GM23338 (cell line): ENCODE measurements around the gene SOSTDC1. TPM values are rescaled to one million over a fixed set of nuclear protein-coding genes. Genes with fewer than 3 reads are reported as not detected.

Source experiments
- ATAC-seq: fragments of 200-7000 bp; cut with Tn5 transposase; 3 replicates; pipeline ENCODE4 v1.9.1; 2020
- DNase-seq: peaks from one replicate; pipeline ENCODE4 v3.0.0-alpha.2; 2015; ENCODE audit warnings: low spot score
- H2AFZ ChIP-seq: fragments of 200-600 bp; sonication (generic); 2 replicates; pipeline ENCODE4 v1.8.0; 2016; ENCODE audit warnings: antibody characterized with exemption, mild to moderate bottlenecking, moderate library complexity
- H3F3A ChIP-seq: fragments of 200-600 bp; sonication (generic); replicated peaks from 2 replicates; pipeline ENCODE4 v1.8.0; 2017; ENCODE audit warnings: antibody characterized with exemption, mixed run types, low read depth
- H3K27ac ChIP-seq: fragments of 200-600 bp; sonication (generic); 2 replicates; pipeline ENCODE4 v1.6.1; 2016; ENCODE audit warnings: low read depth
- H3K27me3 ChIP-seq: fragments of 200-600 bp; sonication (generic); 2 replicates; pipeline ENCODE4 v1.8.0; 2016; ENCODE audit warnings: mild to moderate bottlenecking, mixed run types, moderate library complexity; ENCODE audit not compliant: insufficient read depth
- H3K36me3 ChIP-seq: fragments of 200-600 bp; sonication (generic); 2 replicates; pipeline ENCODE4 v1.8.0; 2016; ENCODE audit warnings: mild to moderate bottlenecking; ENCODE audit not compliant: insufficient read depth
- H3K4me1 ChIP-seq: fragments of 200-600 bp; sonication (generic); 2 replicates; pipeline ENCODE4 v1.8.0; 2016; ENCODE audit warnings: mild to moderate bottlenecking, moderate library complexity; ENCODE audit not compliant: insufficient read depth
- H3K4me2 ChIP-seq: fragments of 200-600 bp; sonication (generic); 2 replicates; pipeline ENCODE4 v1.7.1; 2017; ENCODE audit warnings: mixed run types
- H3K4me3 ChIP-seq: fragments of 200-600 bp; sonication (generic); 2 replicates; pipeline ENCODE4 v1.6.1; 2016; ENCODE audit warnings: mixed run types
- H3K79me2 ChIP-seq: fragments of 200-600 bp; sonication (generic); replicated peaks from 2 replicates; pipeline ENCODE4 v1.8.0; 2017; ENCODE audit warnings: mild to moderate bottlenecking; ENCODE audit not compliant: insufficient read depth
- H3K9me2 ChIP-seq: fragments of 200-600 bp; sonication (generic); 2 replicates; pipeline ENCODE4 v1.8.0; 2017; ENCODE audit not compliant: insufficient read depth
- H4K20me1 ChIP-seq: fragments of 200-600 bp; sonication (generic); replicated peaks from 2 replicates; pipeline ENCODE4 v1.8.0; 2017; ENCODE audit warnings: mild to moderate bottlenecking; ENCODE audit not compliant: insufficient read depth
- H3K27ac Mint-ChIP-seq: 2 replicates; pipeline ENCODE4 v1.8.0; 2020; ENCODE audit warnings: inconsistent platforms, mild to moderate bottlenecking, moderate library complexity, mixed read lengths
- H3K27me3 Mint-ChIP-seq: 3 replicates; pipeline ENCODE4 v1.8.0; 2022; ENCODE audit warnings: low read depth, mild to moderate bottlenecking, moderate library complexity, mixed read lengths, inconsistent platforms; ENCODE audit not compliant: insufficient read depth, poor library complexity
- H3K36me3 Mint-ChIP-seq: 3 replicates; pipeline ENCODE4 v1.8.0; 2021; ENCODE audit warnings: low read depth, mild to moderate bottlenecking, inconsistent platforms, moderate library complexity, mixed read lengths
- H3K4me1 Mint-ChIP-seq: 3 replicates; pipeline ENCODE4 v1.8.0; 2020; ENCODE audit warnings: mild to moderate bottlenecking, inconsistent platforms, mixed read lengths
- H3K4me3 Mint-ChIP-seq: 3 replicates; pipeline ENCODE4 v1.8.0; 2021; ENCODE audit warnings: moderate library complexity, mild to moderate bottlenecking, inconsistent platforms, mixed read lengths
- H3K9me3 Mint-ChIP-seq: 3 replicates; pipeline ENCODE4 v1.8.0; 2020; ENCODE audit warnings: moderate library complexity, mild to moderate bottlenecking, inconsistent platforms, mixed read lengths
- CREB1 ChIP-seq: fragments of 250-450 bp; sonication (Bioruptor Pico); IDR thresholded peaks from 2 replicates; pipeline ENCODE4 v1.5.0; 2020; ENCODE audit warnings: low read depth, mild to moderate bottlenecking, moderate library complexity
- ETS1 ChIP-seq: IDR thresholded peaks from 2 replicates; pipeline ENCODE4 v1.6.1; 2016; ENCODE audit warnings: antibody characterized with exemption
- JUNB ChIP-seq: IDR thresholded peaks from one replicate; pipeline ENCODE4 v1.6.1; 2016; ENCODE audit warnings: antibody characterized with exemption; ENCODE audit not compliant: unreplicated experiment
- POLR2AphosphoS5 ChIP-seq: IDR thresholded peaks from 2 replicates; pipeline ENCODE4 v1.6.1; 2016; ENCODE audit warnings: antibody characterized with exemption, low read depth
- STAT1 ChIP-seq: IDR thresholded peaks from one replicate; pipeline ENCODE4 v1.6.1; 2016; ENCODE audit warnings: antibody characterized with exemption; ENCODE audit not compliant: unreplicated experiment
- ZNF114 ChIP-seq: fragments of 250-450 bp; sonication (Bioruptor Pico); IDR thresholded peaks from 2 replicates; pipeline ENCODE4 v1.5.0; 2020; ENCODE audit warnings: mild to moderate bottlenecking, moderate library complexity
- ZNF331 ChIP-seq: fragments of 250-450 bp; sonication (Bioruptor Pico); IDR thresholded peaks from 2 replicates; pipeline ENCODE4 v1.5.0; 2020; ENCODE audit warnings: low read depth, mild to moderate bottlenecking, moderate library complexity
- ZNF462 ChIP-seq: fragments of 250-450 bp; sonication (Bioruptor Pico); IDR thresholded peaks from 2 replicates; pipeline ENCODE4 v1.5.0; 2020; ENCODE audit warnings: mild to moderate bottlenecking, moderate library complexity
- polyA plus RNA-seq: library from polyadenylated mRNA; unstranded; fragments of >200 nt; fragmentation: Nextera tagmentation; extraction: Ambion mirVana; gene quantifications from 2 replicates; pipeline ENCODE4 v1.2.1, GENCODE V29; 2016
- total RNA-seq: library from RNA; depleted of rRNA; stranded (reverse); fragments of >200 nt; shearing (Covaris generic); gene quantifications from 2 replicates; pipeline ENCODE4 v1.2.3, GENCODE V29; 2014

Gene SOSTDC1
- total and polyA plus RNA-seq, 2 experiments from 2014 or later: 0.76 to 1.0 TPM

- H3K79me2 ChIP-seq: no peaks in the 10 kb centered on the region
- Mint-ChIP-seq H3K27ac (no peak overlapping the region), H3K4me1 (no peaks in the 10 kb centered on the region), H3K27me3 (no peaks in the 10 kb centered on the region), H3K36me3 (no peaks in the 10 kb centered on the region), H3K9me3 (no peaks in the 10 kb centered on the region), H3K4me3 (no peak overlapping the region)
- DNase-seq: no peak
- no peak overlapping the region for H3K4me3 ChIP-seq
- no peak for ATAC-seq
- H3F3A ChIP-seq: no peaks in the 10 kb centered on the region
- 0 out of 2 replicates have a peak, but pooled peaks cover 3% of the 10 kb centered on the region for H3K9me2 ChIP-seq
- no peaks in the 10 kb centered on the region for H3K27me3 ChIP-seq
- no peak for TF ChIP-seq ZNF114
- no peak for TF ChIP-seq ZNF331 (CRISPR knock-in tag)
- TF ChIP-seq ZNF462 (CRISPR knock-in tag): no peak
- TF ChIP-seq POLR2AphosphoS5: no peak
- TF ChIP-seq STAT1: no peak
- no peak for TF ChIP-seq JUNB
- TF ChIP-seq ETS1: no peak
- TF ChIP-seq CREB1 (CRISPR knock-in tag): no peak
- no peak overlapping the region for H2AFZ ChIP-seq
- H3K4me1 ChIP-seq: no peaks in the 10 kb centered on the region
- no peak overlapping the region for H3K4me2 ChIP-seq
- no peaks in the 10 kb centered on the region for H3K36me3 ChIP-seq
- H4K20me1 ChIP-seq: no peaks in the 10 kb centered on the region
- no peak overlapping the region for H3K27ac ChIP-seq
These were observed 13.6 kb upstream of the SOSTDC1 start for GRCh38 chr7:16479161-16479560.
